Measurements from ENCODE around the gene AVL9. TPM values are rescaled to one million over a fixed set of nuclear protein-coding genes. Genes with fewer than 3 reads are reported as not detected.
"Not testable (repeated sequence)": the region's sequence is repeated elsewhere in the genome, so short reads cannot be mapped to it uniquely, and the experiment has no call there.

AVL9 gene
- total RNA-seq, 1 experiment from 2014 or later = 50.6 TPM

GRCh38 chr7:32587411-32587948, 92.2 kb downstream of the AVL9 start:
- peak; percentile 82 for DNase-seq (ENCODE audit: low read depth)

GRCh38 chr7:32588657-32589056, 93.4 kb downstream of the AVL9 start:
- DNase-seq (ENCODE audit: low read depth) = peak; percentile 95

- DNase-seq (ENCODE audit: low read depth) = peak; percentile 42
Observed at GRCh38 chr7:32591938-32592337, 96.6 kb downstream of the AVL9 start.

GRCh38 chr7:32592701-32593100, 97.4 kb downstream of the AVL9 start:
- no peak for DNase-seq (ENCODE audit: low read depth)

- DNase-seq (ENCODE audit: low read depth) = no peak
Observed at GRCh38 chr7:32594965-32595490, 99.7 kb downstream of the AVL9 start.

GRCh38 chr7:32601196-32601595, 105.9 kb downstream of the AVL9 start:
- not testable (repeated sequence) for DNase-seq (ENCODE audit: low read depth)

- DNase-seq (ENCODE audit: low read depth) = no peak
Observed at GRCh38 chr7:32602470-32602869, 107.2 kb downstream of the AVL9 start.

GRCh38 chr7:32603492-32603891, 108.2 kb downstream of the AVL9 start:
- DNase-seq (ENCODE audit: low read depth) = not testable (repeated sequence)

- not testable (repeated sequence) for DNase-seq (ENCODE audit: low read depth)
Observed at GRCh38 chr7:32604047-32604446, 108.8 kb downstream of the AVL9 start.

GRCh38 chr7:32605032-32605431, 109.7 kb downstream of the AVL9 start:
- no peak for DNase-seq (ENCODE audit: low read depth)

- DNase-seq (ENCODE audit: low read depth) = no peak
Observed at GRCh38 chr7:32609463-32609862, 114.2 kb downstream of the AVL9 start.

GRCh38 chr7:32611201-32612099, 116.2 kb downstream of the AVL9 start:
- no peak for DNase-seq (ENCODE audit: low read depth)

GRCh38 chr7:32616625-32617024, 121.3 kb downstream of the AVL9 start:
- DNase-seq (ENCODE audit: low read depth) = peak; percentile 92

- DNase-seq (ENCODE audit: low read depth) = peak; percentile 3
Observed at GRCh38 chr7:32618470-32618869, 123.2 kb downstream of the AVL9 start.

GRCh38 chr7:32618987-32619386, 123.7 kb downstream of the AVL9 start:
- DNase-seq (ENCODE audit: low read depth) = peak; percentile 48

GRCh38 chr7:32619416-32619815, 124.1 kb downstream of the AVL9 start:
- DNase-seq (ENCODE audit: low read depth) = not testable (repeated sequence)

- DNase-seq (ENCODE audit: low read depth) = no peak
Observed at GRCh38 chr7:32631021-32631420, 135.7 kb downstream of the AVL9 start.

GRCh38 chr7:32631590-32632497, 136.6 kb downstream of the AVL9 start:
- not testable (repeated sequence) for DNase-seq (ENCODE audit: low read depth)

- DNase-seq (ENCODE audit: low read depth) = not testable (repeated sequence)
Observed at GRCh38 chr7:32633446-32633845, 138.2 kb downstream of the AVL9 start.

GRCh38 chr7:32634798-32635393, 139.6 kb downstream of the AVL9 start:
- DNase-seq (ENCODE audit: low read depth) = not testable (repeated sequence)

GRCh38 chr7:32636725-32637462, 141.6 kb downstream of the AVL9 start:
- DNase-seq (ENCODE audit: low read depth) = peak; percentile 8

Data from M059J (cell line).